Lower leg skin (tissue), 4 donors: Measurements from ENCODE around the gene NKAIN2. TPM values are rescaled to one million over a fixed set of nuclear protein-coding genes. Genes with fewer than 3 reads are reported as not detected.

Source experiments
- DNase-seq, 2 donors: peaks; one replicate each; pipeline ENCODE4 v3.0.0-alpha.2; 2019; ENCODE audit warnings: low spot score in 2 of 2
- H3K4me3 ChIP-seq: fragments of 200-600 bp; sonication (generic); 2 replicates; pipeline ENCODE4 v1.5.1; 2017; ENCODE audit warnings: mild to moderate bottlenecking, low read depth; ENCODE audit not compliant: poor library complexity, severe bottlenecking
- POLR2A ChIP-seq, 2 donors: fragments of 450-650 bp; IDR thresholded peaks; one replicate each; pipeline ENCODE4 v1.6.1; 2016 to 2017; ENCODE audit warnings: antibody characterized with exemption in 2 of 2, mild to moderate bottlenecking in 1 of 2, moderate library complexity in 1 of 2
- WGBS, 2 donors: methylation state at CpG; one replicate each; pipeline ENCODE4 v1.1.5; 2018; 5-methylcytosine and 5-hydroxymethylcytosine counted together
- intact Hi-C: fragments of 100-400 bp; cut with DNase I; formaldehyde crosslinking; loops from one replicate; pipeline ENCODE4 v1.15.0; 2023; ENCODE audit warnings: low total_unique reads
- total RNA-seq, 4 donors: library from RNA; depleted of rRNA; stranded (reverse); fragments of >200 nt; gene quantifications; one replicate each; pipeline ENCODE4 v1.1.0, GENCODE V29; 2016
- TF ChIP-seq, protein P1 (sequence below), 3 donors: fragments of 450-650 bp; IDR thresholded peaks; one replicate each; pipeline ENCODE4 v1.5.1; 2016; ENCODE audit warnings: antibody characterized with exemption in 3 of 3, mild to moderate bottlenecking in 3 of 3, moderate library complexity in 2 of 3

The NKAIN2 gene
- total RNA-seq, 4 donors from 2014 or later: 0.37 TPM; not detected in 3

DNA sequence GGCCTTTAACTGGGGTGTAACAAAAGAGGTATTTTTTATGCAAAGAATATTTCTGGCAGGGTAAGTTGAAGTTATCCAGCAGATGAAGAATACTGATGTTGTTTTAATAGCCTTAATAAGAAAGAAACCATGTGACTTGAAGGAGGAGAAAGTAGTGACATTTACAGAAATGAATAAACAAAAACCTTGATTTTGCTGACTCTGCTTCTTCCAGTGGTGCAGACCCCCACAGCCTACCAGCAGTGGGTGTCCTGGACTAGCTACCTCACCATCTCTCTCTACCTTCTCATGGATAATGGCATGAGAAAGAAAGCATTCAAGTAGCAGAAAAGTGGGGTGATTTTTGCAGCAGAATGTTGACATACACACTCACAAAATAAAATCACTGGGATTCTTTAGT is 996.0 kb downstream of the NKAIN2 start:
- no peak for DNase-seq
- H3K4me3 ChIP-seq: no peak overlapping the region
- intact Hi-C loops: no loop called here
- TF ChIP-seq POLR2A (IDR thresholded peaks at IDR 0.05): no peak
- TF ChIP-seq, protein P1, sequence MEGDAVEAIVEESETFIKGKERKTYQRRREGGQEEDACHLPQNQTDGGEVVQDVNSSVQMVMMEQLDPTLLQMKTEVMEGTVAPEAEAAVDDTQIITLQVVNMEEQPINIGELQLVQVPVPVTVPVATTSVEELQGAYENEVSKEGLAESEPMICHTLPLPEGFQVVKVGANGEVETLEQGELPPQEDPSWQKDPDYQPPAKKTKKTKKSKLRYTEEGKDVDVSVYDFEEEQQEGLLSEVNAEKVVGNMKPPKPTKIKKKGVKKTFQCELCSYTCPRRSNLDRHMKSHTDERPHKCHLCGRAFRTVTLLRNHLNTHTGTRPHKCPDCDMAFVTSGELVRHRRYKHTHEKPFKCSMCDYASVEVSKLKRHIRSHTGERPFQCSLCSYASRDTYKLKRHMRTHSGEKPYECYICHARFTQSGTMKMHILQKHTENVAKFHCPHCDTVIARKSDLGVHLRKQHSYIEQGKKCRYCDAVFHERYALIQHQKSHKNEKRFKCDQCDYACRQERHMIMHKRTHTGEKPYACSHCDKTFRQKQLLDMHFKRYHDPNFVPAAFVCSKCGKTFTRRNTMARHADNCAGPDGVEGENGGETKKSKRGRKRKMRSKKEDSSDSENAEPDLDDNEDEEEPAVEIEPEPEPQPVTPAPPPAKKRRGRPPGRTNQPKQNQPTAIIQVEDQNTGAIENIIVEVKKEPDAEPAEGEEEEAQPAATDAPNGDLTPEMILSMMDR (IDR thresholded peaks at IDR 0.05): no peak

DNA sequence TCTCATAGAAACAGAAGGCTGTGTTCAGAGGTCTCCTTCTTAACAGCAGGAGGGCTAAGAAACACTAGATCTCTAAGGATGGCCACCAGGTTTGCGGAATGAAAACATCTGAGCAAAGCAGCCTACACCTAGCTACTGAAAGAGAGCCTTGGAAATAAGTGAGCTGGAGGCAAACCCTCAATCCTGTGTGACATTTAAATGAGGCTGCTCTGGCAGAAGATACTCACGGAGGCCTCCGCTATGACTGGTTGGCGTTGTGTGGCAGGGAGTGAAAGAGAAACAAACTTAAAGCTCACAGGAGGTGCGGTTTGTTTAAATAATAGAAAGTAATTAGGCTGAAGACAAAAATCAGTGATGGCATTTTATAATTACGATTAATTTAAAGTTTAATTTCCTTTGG is 996.6 kb downstream of the NKAIN2 start:
- intact Hi-C loops: no loop called here
- WGBS, 2 donors: 90 to 91% methylated on average over 6 of the region's 6 CpGs
- H3K4me3 ChIP-seq: no peak overlapping the region
- no peak for DNase-seq
- TF ChIP-seq, protein P1 (IDR thresholded peaks at IDR 0.05): no peak
- no peak for TF ChIP-seq POLR2A (IDR thresholded peaks at IDR 0.05)

DNA sequence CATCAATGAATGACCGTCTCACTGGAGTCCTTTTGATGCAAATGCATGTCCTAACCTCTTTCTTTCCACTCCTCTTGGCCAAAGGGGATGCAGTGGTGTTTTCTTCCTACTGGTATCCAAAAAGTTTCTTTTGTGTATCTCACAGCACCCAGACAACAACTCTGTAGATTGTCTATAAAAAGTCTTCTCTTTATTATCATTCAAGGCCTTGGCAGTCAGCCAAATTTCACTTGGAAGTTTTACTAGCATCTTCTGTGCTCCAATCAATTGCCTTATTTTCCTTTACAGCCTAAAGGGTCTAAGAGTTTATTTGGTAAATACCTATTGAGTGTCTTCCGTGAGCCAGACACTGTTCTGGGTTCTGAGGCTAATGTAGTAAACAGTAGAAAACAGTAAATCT is 1008.4 kb downstream of the NKAIN2 start:
- intact Hi-C loops: no loop called here
- 62 to 67% methylated on average over 2 of the region's 2 CpGs for WGBS, 2 donors
- no peak overlapping the region for H3K4me3 ChIP-seq
- DNase-seq: no peak
- TF ChIP-seq, protein P1 (IDR thresholded peaks at IDR 0.05): no peak
- no peak for TF ChIP-seq POLR2A (IDR thresholded peaks at IDR 0.05)

DNA sequence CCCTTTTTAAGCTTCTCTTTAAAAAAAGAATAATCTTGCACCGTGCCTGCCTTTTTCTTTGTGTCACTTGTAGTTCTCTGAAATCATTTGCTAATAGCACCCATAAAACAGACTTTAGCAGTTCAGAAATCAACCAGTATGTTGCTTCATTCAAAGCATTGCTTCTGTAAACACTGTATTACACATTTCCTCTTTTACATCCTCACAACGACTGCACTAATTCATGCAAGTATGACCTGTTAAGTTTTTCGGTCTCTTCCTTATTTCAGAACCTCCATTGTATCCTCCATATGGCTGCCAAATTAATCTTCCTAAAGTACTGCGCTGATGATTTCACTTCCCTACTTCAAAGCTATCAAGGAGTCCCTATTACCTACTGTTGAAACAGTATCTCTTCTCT is 1015.7 kb downstream of the NKAIN2 start:
- 53 to 58% methylated on average over 4 of the region's 4 CpGs for WGBS, 2 donors
- intact Hi-C loops: no loop called here
- DNase-seq: no peak
- no peak overlapping the region for H3K4me3 ChIP-seq
- TF ChIP-seq, protein P1 (IDR thresholded peaks at IDR 0.05): no peak
- no peak for TF ChIP-seq POLR2A (IDR thresholded peaks at IDR 0.05)

DNA sequence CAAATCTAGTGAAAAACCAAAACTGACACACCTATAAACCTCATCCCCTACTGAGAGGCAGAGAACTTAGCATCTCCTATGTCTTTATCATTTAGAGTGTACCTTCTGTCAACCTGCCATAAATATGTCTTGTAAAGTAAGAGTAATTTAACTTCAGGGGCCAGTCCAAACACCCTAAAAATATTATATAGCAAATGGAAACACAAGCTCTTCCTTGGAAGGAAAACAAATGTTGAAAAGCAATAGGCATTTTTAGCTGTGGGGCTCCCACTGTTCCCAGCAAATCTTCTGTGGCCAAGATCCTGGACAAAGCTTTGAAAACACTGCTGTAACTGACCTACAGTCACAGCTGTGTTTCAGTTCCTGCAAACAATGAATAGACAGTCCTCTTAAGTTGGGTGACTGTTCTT is 1018.5 kb downstream of the NKAIN2 start:
- no peak for DNase-seq
- intact Hi-C loops: no loop called here
- TF ChIP-seq POLR2A (IDR thresholded peaks at IDR 0.05): no peak
- TF ChIP-seq, protein P1 (IDR thresholded peaks at IDR 0.05): no peak
- no peak overlapping the region for H3K4me3 ChIP-seq

DNA sequence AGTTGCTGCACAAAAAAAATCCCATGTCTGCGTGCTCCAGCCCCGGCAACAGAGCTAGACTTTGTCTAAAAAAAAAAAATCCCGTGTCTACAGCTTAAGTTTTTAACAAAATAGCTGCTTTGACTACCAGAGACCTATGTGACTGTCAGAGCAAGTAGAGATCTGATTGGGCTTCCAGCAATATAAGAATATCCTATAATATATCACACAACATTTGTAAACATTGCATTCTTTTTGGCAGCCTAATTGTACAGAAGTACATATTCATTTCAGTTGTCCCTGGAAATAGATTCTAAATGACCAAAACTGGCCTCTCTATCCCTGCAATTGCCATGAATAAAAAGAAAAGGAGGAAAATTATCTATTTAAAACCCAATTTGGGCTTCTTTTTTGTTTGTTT is 1019.1 kb downstream of the NKAIN2 start:
- no peak for DNase-seq
- 71 to 80% methylated on average over 3 of the region's 3 CpGs for WGBS, 2 donors
- H3K4me3 ChIP-seq: no peak overlapping the region
- no peak for TF ChIP-seq POLR2A (IDR thresholded peaks at IDR 0.05)
- TF ChIP-seq, protein P1 (IDR thresholded peaks at IDR 0.05): no peak
- intact Hi-C loops: no loop called here
